Tibial artery (tissue), 4 donors: Measurements from ENCODE around the gene ADAMTS2.

Experiments
- DNase-seq, 2 donors: peaks; one replicate each; pipeline ENCODE4 v3.0.0-alpha.2; 2019
- H3K27ac ChIP-seq, 2 donors: fragments of 200-600 bp; sonication (generic) in 1 of 2; 1 replicate in 1 of 2; 2 replicates in 1 of 2; pipeline ENCODE4 v1.5.1; 2018 to 2019; ENCODE audit warnings: mild to moderate bottlenecking in 1 of 2
- H3K27me3 ChIP-seq, 2 donors: fragments of 200-600 bp; sonication (generic) in 1 of 2; one replicate each; pipeline versions ENCODE4 v1.5.1 to v1.6.0; 2016 to 2019
- H3K36me3 ChIP-seq, 3 donors: fragments of 200-600 bp; sonication (generic) in 2 of 3; one replicate each; pipeline ENCODE4 v1.5.1; 2016 to 2019; ENCODE audit warnings: mild to moderate bottlenecking in 2 of 3
- H3K4me1 ChIP-seq, 4 donors: fragments of 200-600 bp; sonication (generic) in 2 of 4; 1 replicate in 3 of 4; 2 replicates in 1 of 4; pipeline ENCODE4 v1.5.1; 2016 to 2019
- H3K4me3 ChIP-seq, 2 donors: fragments of 200-600 bp; sonication (generic) in 1 of 2; 1 replicate in 1 of 2; 2 replicates in 1 of 2; pipeline ENCODE4 v1.5.1; 2018 to 2019; ENCODE audit warnings: mild to moderate bottlenecking in 2 of 2
- H3K9me3 ChIP-seq, 3 donors: fragments of 200-600 bp; sonication (generic) in 1 of 3; one replicate each; pipeline ENCODE4 v1.5.1; 2016 to 2019
- intact Hi-C: fragments of 100-400 bp; cut with DNase I; formaldehyde crosslinking; loops from one replicate; pipeline ENCODE4 v1.15.0; 2023; ENCODE audit warnings: low total_unique reads
- TF ChIP-seq, protein P1 (sequence below), 2 experiments: fragments of 200-600 bp in 1 of 2; fragments of 450-650 bp in 1 of 2; IDR thresholded peaks; one replicate each; pipeline ENCODE4 v1.5.1; 2017 to 2019; ENCODE audit warnings: antibody characterized with exemption in 2 of 2, mild to moderate bottlenecking in 1 of 2, moderate library complexity in 1 of 2

Gene ADAMTS2

DNA sequence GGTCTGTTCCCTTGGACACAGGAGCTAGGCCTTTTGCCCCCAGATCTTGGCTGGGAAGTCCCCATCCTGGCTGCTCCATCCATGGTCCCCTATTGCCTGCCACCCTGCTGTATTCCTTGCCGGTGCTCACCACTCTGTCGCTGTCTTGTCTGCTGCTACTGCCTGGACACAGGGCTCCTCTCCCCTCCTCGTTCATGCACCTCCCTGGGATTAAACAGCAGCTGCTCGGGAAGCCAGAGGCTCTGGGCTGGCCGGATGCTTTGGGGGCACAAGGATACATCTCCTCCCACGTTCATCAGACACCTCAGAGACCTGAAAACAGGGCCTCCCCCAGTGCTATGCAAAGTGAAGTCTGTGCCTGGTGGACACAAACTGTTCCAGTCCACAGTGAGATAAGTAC lies 174.7 kb downstream of the ADAMTS2 start:
- H3K27ac ChIP-seq, result no peak overlapping the region
- no peak overlapping the region for H3K4me3 ChIP-seq
- intact Hi-C loops, result no loop called here
- H3K4me1 ChIP-seq, result peaks cover 0 to 15% (median 7%) of the 10 kb centered on the region in 4 donors
- no peaks in the 10 kb centered on the region for H3K9me3 ChIP-seq
- no peak for DNase-seq
- H3K36me3 ChIP-seq, result no peaks in the 10 kb centered on the region
- TF ChIP-seq, protein P1, sequence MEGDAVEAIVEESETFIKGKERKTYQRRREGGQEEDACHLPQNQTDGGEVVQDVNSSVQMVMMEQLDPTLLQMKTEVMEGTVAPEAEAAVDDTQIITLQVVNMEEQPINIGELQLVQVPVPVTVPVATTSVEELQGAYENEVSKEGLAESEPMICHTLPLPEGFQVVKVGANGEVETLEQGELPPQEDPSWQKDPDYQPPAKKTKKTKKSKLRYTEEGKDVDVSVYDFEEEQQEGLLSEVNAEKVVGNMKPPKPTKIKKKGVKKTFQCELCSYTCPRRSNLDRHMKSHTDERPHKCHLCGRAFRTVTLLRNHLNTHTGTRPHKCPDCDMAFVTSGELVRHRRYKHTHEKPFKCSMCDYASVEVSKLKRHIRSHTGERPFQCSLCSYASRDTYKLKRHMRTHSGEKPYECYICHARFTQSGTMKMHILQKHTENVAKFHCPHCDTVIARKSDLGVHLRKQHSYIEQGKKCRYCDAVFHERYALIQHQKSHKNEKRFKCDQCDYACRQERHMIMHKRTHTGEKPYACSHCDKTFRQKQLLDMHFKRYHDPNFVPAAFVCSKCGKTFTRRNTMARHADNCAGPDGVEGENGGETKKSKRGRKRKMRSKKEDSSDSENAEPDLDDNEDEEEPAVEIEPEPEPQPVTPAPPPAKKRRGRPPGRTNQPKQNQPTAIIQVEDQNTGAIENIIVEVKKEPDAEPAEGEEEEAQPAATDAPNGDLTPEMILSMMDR (IDR thresholded peaks at IDR 0.05), result no peak
- no peaks in the 10 kb centered on the region for H3K27me3 ChIP-seq

DNA sequence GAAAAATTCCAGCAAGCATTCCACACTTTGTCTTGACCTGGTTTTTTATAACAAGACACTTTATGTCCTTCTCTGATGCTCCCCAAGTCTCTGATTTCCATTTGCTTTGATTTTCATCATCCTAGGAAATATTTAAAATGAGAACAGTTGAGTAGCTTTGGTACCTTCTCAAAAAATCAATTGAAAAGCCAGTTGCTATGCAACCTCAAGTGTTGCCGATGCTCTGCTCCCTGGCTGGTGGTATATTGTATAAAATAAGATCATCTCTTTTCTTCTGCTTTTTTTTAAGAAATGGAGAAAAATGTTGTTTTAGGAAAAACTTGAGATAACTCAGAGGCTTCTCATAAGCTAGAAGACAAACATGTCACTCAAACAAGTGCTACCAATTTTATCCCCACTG lies 175.4 kb downstream of the ADAMTS2 start:
- Histone ChIP-seq H3K4me3 (no peak overlapping the region), H3K27ac (no peak overlapping the region), H3K36me3 (no peaks in the 10 kb centered on the region), H3K4me1 (peaks cover 0 to 15% (median 7%) of the 10 kb centered on the region in 4 donors), H3K9me3 (no peaks in the 10 kb centered on the region), H3K27me3 (no peaks in the 10 kb centered on the region)
- intact Hi-C loops, result loop anchor here (5.0 kb wide), 1 partner anchor 232 kb away; no protein-coding TSS in a partner anchor
- TF ChIP-seq, protein P1 (IDR thresholded peaks at IDR 0.05), result no peak
- DNase-seq, result no peak

DNA sequence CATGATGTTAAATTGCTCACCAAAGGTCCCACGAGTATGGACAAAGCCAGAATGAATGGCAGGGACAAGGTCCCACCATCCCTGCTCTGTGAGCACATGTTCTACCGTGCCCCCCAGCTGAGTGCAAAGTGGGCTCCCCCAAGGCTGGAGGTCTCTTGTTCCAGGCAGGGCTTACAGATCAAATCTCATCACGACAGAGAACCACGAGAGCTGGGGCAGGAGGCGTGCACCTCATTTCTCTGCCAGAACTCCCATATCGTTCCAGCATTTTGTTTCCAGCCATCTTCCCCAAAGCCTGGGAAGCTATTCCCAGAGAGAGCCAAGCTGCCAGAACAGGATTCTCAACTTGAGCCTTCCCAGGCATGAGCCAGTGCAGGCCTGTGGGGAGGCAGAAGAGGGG lies 176.6 kb downstream of the ADAMTS2 start:
- Histone ChIP-seq H3K4me1 (peaks cover 0 to 15% (median 7%) of the 10 kb centered on the region in 4 donors), H3K27ac (no peak overlapping the region), H3K4me3 (no peak overlapping the region), H3K27me3 (no peaks in the 10 kb centered on the region), H3K36me3 (no peaks in the 10 kb centered on the region), H3K9me3 (no peaks in the 10 kb centered on the region)
- peak in 1 of 2 donors; percentile 31 for DNase-seq
- TF ChIP-seq, protein P1 (IDR thresholded peaks at IDR 0.05), result no peak
- intact Hi-C loops, result loop anchor here (1.0 to 5.0 kb wide), 2 partner anchors 176 to 234 kb away; no protein-coding TSS in a partner anchor

DNA sequence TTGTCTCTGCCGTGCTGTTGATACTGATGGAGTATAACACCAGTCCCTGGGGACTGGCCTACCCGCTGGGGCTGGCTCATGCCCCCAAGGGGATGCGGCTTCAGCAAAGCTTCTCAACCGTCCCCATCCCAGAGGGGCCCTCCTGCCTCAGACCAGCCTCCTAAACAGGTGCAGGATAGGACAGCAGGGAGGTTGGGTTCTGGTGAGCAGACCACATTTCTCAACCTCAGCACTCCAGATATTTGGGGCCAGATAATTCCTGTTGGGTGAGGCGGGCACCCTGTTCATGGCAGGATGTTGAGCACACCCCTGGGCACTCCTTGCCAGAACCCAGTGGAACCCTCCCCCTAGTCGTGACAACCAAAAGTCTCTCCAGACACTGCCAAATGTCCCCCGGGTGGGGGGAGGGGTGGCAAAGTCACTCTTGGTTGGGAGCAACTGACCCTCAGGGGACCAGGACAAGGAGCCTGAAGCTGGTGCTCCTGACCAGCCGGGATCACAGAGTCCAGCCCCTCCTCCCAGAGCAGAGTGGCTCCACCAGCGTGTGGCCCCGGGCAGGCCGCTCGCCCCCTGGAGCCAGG lies 177.3 kb downstream of the ADAMTS2 start:
- Histone ChIP-seq H3K9me3 (no peaks in the 10 kb centered on the region), H3K27ac (no peak overlapping the region), H3K27me3 (no peaks in the 10 kb centered on the region), H3K4me3 (no peak overlapping the region), H3K4me1 (peaks cover 0 to 15% (median 7%) of the 10 kb centered on the region in 4 donors), H3K36me3 (peaks cover 0 to 3% (median 0%) of the 10 kb centered on the region in 3 donors)
- intact Hi-C loops, result loop anchor here (1.0 to 5.0 kb wide), 3 partner anchors 176 to 327 kb away; no protein-coding TSS in a partner anchor
- DNase-seq, result peak in 1 of 2 donors; percentile 58
- TF ChIP-seq, protein P1 (IDR thresholded peaks at IDR 0.05), result no peak

DNA sequence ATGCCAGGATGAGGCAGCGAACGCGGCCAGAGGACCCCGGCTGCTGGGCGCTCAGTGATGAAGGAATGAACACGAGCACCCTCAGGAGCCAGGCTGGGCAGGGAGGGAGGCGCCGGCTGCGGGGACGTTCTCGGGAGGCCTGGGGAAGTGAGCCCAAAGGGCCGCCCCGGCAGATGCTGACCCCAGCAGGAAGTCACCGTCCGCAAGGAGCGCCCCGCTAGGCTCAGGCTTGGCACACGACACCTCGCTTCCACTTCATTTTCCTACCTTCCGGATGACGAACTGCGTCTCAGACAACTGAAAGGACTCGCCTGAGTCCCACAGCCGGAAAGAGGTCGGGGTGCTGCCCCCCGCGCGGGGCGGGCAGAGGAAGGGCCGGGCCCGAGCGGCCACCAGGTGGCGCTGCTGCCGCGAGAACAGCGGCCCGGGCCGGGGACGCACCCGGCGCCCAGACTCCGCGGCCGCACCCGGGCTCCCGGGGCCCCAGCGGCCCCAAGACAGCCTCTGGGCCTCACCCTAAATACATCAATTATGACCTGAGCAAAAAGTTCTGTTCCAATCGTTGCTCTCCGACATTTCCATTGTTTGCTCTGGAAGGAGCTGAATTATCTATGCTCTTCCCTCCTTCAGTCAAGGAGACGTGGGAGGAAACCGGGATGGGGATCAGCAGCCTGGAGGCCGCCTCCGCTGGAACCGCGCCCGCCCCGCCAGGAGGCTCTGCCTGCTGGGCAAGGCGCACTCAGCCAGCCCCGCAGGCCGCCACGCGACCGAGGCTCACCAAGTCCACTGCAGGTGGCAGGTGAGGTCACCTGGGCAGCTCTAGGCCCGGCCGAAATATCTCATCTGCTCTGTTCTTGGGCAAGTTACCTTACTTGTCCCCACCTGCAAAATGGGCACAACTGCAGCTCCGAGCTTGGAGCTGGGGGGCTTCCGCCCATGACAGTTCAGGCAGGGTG lies 178.1 kb downstream of the ADAMTS2 start:
- intact Hi-C loops, result loop anchor here (2.0 to 5.0 kb wide), 2 partner anchors 235 to 328 kb away; no protein-coding TSS in a partner anchor
- peaks cover 0 to 15% (median 7%) of the 10 kb centered on the region in 4 donors for H3K4me1 ChIP-seq
- TF ChIP-seq, protein P1 (IDR thresholded peaks at IDR 0.05), result peak; percentile 83 to 96
- peak overlapping the region in 1 of 2 donors; percentile 35 for H3K4me3 ChIP-seq
- H3K9me3 ChIP-seq, result peaks cover 0 to 6% (median 0%) of the 10 kb centered on the region in 3 donors
- H3K27me3 ChIP-seq, result no peaks in the 10 kb centered on the region
- DNase-seq, result peak in 1 of 2 donors; percentile 68
- H3K27ac ChIP-seq, result no peak overlapping the region
- H3K36me3 ChIP-seq, result peaks cover 0 to 7% (median 0%) of the 10 kb centered on the region in 3 donors
